Dermis microvascular lymphatic vessel endothelial cell (primary cell): ENCODE data around the gene MAMDC2. TPM values are rescaled to one million over a fixed set of nuclear protein-coding genes. Genes with fewer than 3 reads are reported as not detected.

Experiments used
- DNase-seq, 2 donors: peaks; one replicate each; pipeline versions ENCODE4 v3.0.0 to v3.0.0-alpha.2; 2010; ENCODE audit warnings: low read depth in 2 of 2
- total RNA-seq: library from RNA; depleted of rRNA; stranded (reverse); fragments of >200 nt; gene quantifications from 2 replicates; pipeline ENCODE4 v1.2.1, GENCODE V29; 2014

Gene MAMDC2
- total RNA-seq, 1 donor from 2014 or later, result 3.1 TPM

DNA sequence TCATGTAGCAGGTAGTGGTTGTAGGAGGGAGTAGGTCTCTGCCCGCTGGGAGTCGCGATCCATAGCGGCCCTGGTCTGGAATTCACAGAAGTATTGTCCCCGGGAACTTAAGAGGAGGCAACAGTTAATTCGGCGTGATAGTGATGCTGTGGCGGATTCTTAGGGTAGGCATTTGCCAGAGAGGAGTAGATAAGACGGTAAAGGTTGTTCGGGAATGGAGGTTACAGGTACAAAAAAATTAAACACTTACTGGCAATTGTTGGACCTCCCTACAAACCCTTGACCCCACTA is 215.8 kb downstream of the MAMDC2 start:
- DNase-seq, result no peak

DNA sequence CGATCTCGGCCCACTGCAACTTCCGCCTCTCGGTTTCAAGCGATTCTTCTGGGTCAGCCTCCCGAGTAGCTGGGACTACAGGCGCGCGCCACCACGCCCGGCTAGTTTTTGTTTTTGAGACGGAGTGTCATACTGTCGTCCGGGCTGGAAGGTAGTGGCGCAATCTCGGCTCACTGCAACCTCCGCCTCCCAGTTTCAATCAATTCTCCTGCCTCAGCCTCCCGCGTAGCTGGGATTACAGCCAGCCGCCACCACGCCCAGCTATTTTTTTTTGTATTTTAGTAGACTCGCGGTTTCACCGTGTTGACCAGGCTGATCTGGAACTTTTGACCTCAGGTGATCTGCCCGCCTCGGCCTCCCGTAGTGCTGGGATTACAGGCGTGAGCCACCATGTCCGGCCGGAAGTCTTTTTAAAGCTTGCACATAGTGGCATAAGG is 216.4 kb downstream of the MAMDC2 start:
- no peak for DNase-seq

DNA sequence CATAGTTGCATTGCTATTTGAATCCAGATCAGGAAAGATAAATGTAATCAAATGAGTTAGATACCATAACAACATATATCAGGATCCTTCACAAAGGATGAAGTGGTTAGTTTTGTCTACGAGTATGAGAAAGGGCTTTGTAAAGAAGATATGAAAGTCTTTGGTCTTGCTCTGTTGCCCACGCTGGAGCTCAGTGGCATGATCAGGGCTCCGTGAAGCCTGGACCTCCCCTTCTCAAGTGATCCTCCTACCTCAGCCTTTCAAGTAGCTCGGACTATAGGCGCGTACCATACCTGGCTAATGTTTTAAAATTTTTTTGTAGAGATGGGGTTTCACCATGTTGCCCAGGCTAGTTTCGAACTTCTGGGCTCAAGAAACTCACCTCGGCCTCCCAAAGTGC is 217.0 kb downstream of the MAMDC2 start:
- no peak for DNase-seq

DNA sequence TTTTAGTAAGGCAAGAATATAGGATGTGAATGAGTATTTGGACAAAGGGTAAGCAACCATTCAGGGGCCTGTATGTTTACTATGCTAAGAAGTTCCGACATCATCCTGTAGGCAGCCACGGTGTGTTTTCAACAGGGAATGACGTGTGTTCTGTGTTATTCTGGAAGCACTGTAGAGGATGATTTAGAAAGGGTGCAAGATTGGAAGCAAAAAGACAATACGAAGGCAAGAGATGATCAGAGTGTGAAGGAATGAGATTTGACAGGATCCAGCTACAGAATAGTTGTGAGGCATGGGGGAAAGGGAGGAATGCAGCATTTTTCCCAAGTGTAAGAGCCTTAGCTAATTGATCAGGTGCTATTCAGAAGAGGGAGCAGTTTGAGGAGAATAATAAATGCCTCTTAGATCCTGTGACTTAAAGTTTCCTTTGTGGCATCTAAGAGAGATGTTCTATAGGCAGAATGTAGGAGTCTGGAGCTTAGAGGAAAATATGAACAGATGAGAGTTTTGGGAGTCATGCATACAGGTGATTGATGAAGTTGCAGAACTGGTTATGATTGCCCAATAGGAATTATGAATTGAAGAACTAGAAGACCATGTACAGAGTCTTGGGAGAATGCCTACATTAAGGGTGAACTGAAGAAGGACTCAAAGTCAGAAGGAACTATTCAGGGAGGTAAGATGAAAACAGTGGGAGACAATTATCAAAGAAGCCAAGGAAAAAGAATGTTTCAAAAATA is 217.7 kb downstream of the MAMDC2 start:
- no peak for DNase-seq

DNA sequence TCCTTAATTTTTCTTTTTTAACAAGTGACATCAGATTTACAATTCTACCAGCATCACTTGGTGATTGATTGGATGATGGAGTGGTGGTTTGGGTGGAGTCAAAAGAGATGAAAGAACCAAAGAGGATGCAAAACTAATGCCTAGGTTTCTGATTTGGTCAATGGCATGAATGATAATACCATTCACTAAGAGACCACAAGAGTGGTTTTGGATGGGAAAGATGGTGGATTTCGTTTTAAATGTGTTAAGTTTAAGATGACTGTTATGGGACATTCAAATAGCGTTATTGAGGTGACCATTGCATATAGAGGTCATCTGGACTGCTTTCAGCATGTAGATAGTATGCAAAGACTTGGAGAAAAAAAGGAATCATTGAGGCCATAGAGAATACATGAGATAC is 218.7 kb downstream of the MAMDC2 start:
- DNase-seq, result no peak

DNA sequence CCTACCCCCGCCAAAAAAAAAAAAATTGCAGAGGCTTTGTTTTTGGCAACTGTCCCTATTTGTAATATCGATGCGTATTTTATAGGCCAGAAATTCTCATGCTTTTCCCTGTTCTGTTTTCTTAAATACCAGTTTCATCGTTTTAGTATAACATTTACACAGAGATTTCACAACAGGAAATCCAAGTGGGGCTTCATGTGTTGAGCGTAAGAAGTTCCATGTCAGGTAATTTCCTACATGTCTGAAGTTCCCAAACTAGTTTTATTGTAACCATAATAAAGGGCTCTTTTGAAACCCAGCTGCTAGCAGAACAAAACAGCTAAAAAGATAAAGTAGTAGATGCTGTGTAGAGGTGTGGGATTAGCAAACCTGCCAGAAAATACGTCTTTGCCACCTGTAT is 219.3 kb downstream of the MAMDC2 start:
- DNase-seq, result peak; percentile 26 to 86

DNA sequence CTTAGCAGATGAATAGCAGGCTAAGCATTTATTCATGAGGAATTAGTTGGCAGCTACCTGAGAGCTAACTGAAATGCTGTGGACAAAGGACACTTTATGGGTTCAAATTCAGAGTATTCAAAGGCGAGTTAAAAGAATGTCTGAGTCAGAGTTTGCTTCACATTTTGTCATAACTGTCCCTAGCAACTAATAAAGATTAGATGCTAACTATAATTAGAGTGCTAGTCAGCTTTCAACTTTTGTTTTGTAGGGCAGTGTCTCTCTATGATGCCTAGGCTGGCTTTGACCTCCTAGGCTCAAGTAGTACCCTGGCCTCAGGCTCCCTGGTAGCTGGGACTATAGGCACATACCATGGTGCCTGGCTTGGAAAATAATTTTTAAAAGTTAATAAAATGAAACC is 219.8 kb downstream of the MAMDC2 start:
- DNase-seq, result peak; percentile 7 to 25

Other genes starting within 250 kb of the MAMDC2 start
- gene CFAP95, start 223.0 kb upstream of the MAMDC2 start, total RNA-seq, result 0.25 TPM in 1 of 2 replicates, not detected in the other
- gene SMC5, start 215.1 kb downstream of the MAMDC2 start, total RNA-seq, result 11.4 and 15.5 TPM in 2 replicates